HG03045 (cell line): Measurements from ENCODE around the gene GNA12.

Source experiments
- ATAC-seq: cut with Tn5 transposase; IDR thresholded peaks from one replicate; pipeline ENCODE4 v1.9.1; 2021; ENCODE audit warnings: mild to moderate bottlenecking, moderate library complexity; ENCODE audit not compliant: unreplicated experiment

GNA12 gene

GRCh38 chr7:2786607-2787116, 57.4 kb downstream of the GNA12 start:
- ATAC-seq: no peak

- no peak for ATAC-seq
These were observed 59.0 kb downstream of the GNA12 start for GRCh38 chr7:2785071-2785500.

- ATAC-seq: no peak
These were observed 61.5 kb downstream of the GNA12 start for GRCh38 chr7:2782565-2782964.

- no peak for ATAC-seq
These were observed 62.0 kb downstream of the GNA12 start for GRCh38 chr7:2782121-2782520.

- no peak for ATAC-seq
These were observed 62.5 kb downstream of the GNA12 start for GRCh38 chr7:2781636-2782035.

- ATAC-seq: no peak
These were observed 65.1 kb downstream of the GNA12 start for GRCh38 chr7:2779051-2779450.

GRCh38 chr7:2777898-2778535, 66.1 kb downstream of the GNA12 start:
- ATAC-seq: no peak

GRCh38 chr7:2776401-2776800, 67.7 kb downstream of the GNA12 start:
- no peak for ATAC-seq

GRCh38 chr7:2775785-2776184, 68.3 kb downstream of the GNA12 start:
- ATAC-seq: no peak

- no peak for ATAC-seq
These were observed 68.7 kb downstream of the GNA12 start for GRCh38 chr7:2775376-2775775.

GRCh38 chr7:2774935-2775334, 69.2 kb downstream of the GNA12 start:
- ATAC-seq: no peak

- ATAC-seq: no peak
These were observed 69.8 kb downstream of the GNA12 start for GRCh38 chr7:2774280-2774679.

GRCh38 chr7:2773608-2774007, 70.5 kb downstream of the GNA12 start:
- ATAC-seq: no peak

GRCh38 chr7:2771274-2771731, 72.8 kb downstream of the GNA12 start:
- no peak for ATAC-seq

GRCh38 chr7:2764621-2765020, 79.5 kb downstream of the GNA12 start:
- no peak for ATAC-seq

GRCh38 chr7:2763597-2763996, 80.5 kb downstream of the GNA12 start:
- ATAC-seq: no peak

GRCh38 chr7:2761801-2762497, 82.2 kb downstream of the GNA12 start:
- ATAC-seq: no peak

GRCh38 chr7:2761131-2761624, 82.9 kb downstream of the GNA12 start:
- ATAC-seq: no peak

- ATAC-seq: no peak
These were observed 83.8 kb downstream of the GNA12 start for GRCh38 chr7:2760098-2760889.

GRCh38 chr7:2759736-2760097, 84.4 kb downstream of the GNA12 start:
- no peak for ATAC-seq
